Spleen (tissue), 7 donors: ENCODE results near the gene KISS1R.

Experiments used
- CTCF ChIP-seq, 11 experiments: fragments of 200-600 bp in 7 of 11; fragments of 450-650 bp in 4 of 11; sonication (generic) in 4 of 11; IDR thresholded peaks in 8 of 11; conservative IDR thresholded peaks in 3 of 11; 1 replicate in 7 of 11; 2 replicates in 4 of 11; pipeline versions ENCODE4 v1.4.0 to v1.8.0; 2016 to 2021; ENCODE audit warnings: antibody characterized with exemption in 11 of 11, inconsistent platforms in 4 of 11, mild to moderate bottlenecking in 1 of 11
- POLR2A ChIP-seq, 3 donors: fragments of 450-650 bp; IDR thresholded peaks; one replicate each; pipeline ENCODE4 v1.5.1; 2017; ENCODE audit warnings: antibody characterized with exemption in 3 of 3, mild to moderate bottlenecking in 1 of 3
- POLR2AphosphoS5 ChIP-seq, 3 donors: sonication (generic); formaldehyde crosslinking; IDR thresholded peaks; one replicate each; pipeline ENCODE4 v1.5.1; 2017; ENCODE audit warnings: antibody characterized with exemption in 3 of 3
- donor health status: DM: no; HTN: no; CAD: no; lungs with moderate emphysema.
- donor health status: DM: no; HTN: no; CAD: no.
- donor health status: DM: no; HTN: no; CAD: no.

- TF ChIP-seq CTCF (IDR thresholded peaks at IDR 0.05 in 8 of 11, conservative IDR thresholded peaks at IDR 0.05 in 3 of 11) (peak in 2 of 11 experiments; percentile 13 to 20), POLR2A (IDR thresholded peaks at IDR 0.05) (peak in 1 of 3 donors; percentile 23), POLR2AphosphoS5 (IDR thresholded peaks at IDR 0.05) (peak; percentile 29 to 77 (median 63))
Measured at GRCh38 chr19:925526-926322, 8.6 kb downstream of the KISS1R start, which contains the start of gene ARID3A.
